ENCODE data around the gene HBA2. TPM values are rescaled to one million over a fixed set of nuclear protein-coding genes. Genes with fewer than 3 reads are reported as not detected.

HBA2 gene
- total and polyA plus RNA-seq, 9 of the 15 experiments (the other 6 are each of a cell fraction or from before 2014, with no cell fraction given), result 40.4 to 853 (median 286) TPM

GRCh38 chr16:143047-143446 lies 29.6 kb upstream of the HBA2 start (continued):
- TF ChIP-seq ZNF592 (IDR thresholded peaks at IDR 0.05), result peak; percentile 93
- TF ChIP-seq POLR2H (tag; IDR thresholded peaks at IDR 0.05; ENCODE audit: low read depth), result no peak
- TF ChIP-seq TCF7L2 (IDR thresholded peaks at IDR 0.05; ENCODE audit: low read depth, low read length), result peak; percentile 58; the same call in 1 of the 2 replicates
- TF ChIP-seq MYC (IDR thresholded peaks at IDR 0.05; ENCODE audit: low read depth, low read length), result no peak
- no peak for TF ChIP-seq MYC (CRISPR knock-in tag; IDR thresholded peaks at IDR 0.05; ENCODE audit: borderline replicate concordance, low read depth)
- TF ChIP-seq ZNF274 (IDR thresholded peaks at IDR 0.05; ENCODE audit: borderline replicate concordance, low read depth, low read length), result no peak
- no peak for TF ChIP-seq CUX1 (CRISPR knock-in tag; IDR thresholded peaks at IDR 0.05)
- peak; percentile 97 for TF ChIP-seq POLR2AphosphoS5 (IDR thresholded peaks at IDR 0.05; ENCODE audit: control insufficient read depth, insufficient read depth, low read depth, low read length)
- no peak for TF ChIP-seq ZNF398 (CRISPR knock-in tag; IDR thresholded peaks at IDR 0.05)
- TF ChIP-seq FOXA3 (CRISPR knock-in tag; conservative IDR thresholded peaks at IDR 0.05 in 1 of 2, IDR thresholded peaks at IDR 0.05 in 1 of 2), result no peak
- peak; percentile 63; the same call in 1 of the 2 replicates for TF ChIP-seq CREB1 (IDR thresholded peaks at IDR 0.05)
- TF ChIP-seq CREB1 (CRISPR knock-in tag; IDR thresholded peaks at IDR 0.05), result no peak
- no peak for TF ChIP-seq U2AF2 (optimal IDR thresholded peaks at IDR 0.05; ENCODE audit: low read depth, low read length)
- peak; percentile 23; the same call in 1 of the 2 replicates for TF ChIP-seq GABPB1 (CRISPR knock-in tag; IDR thresholded peaks at IDR 0.05)
- TF ChIP-seq STAT5B (CRISPR knock-in tag; IDR thresholded peaks at IDR 0.05), result no peak
- no peak for TF ChIP-seq ZNF174 (CRISPR knock-in tag; IDR thresholded peaks at IDR 0.05)
- peak; percentile 71; the same call in 1 of the 2 replicates for TF ChIP-seq ZBTB7A (IDR thresholded peaks at IDR 0.05; ENCODE audit: borderline replicate concordance, control insufficient read depth, low read depth, low read length)
